K562 (cell line): ENCODE data around the gene KLRD1. TPM values are rescaled to one million over a fixed set of nuclear protein-coding genes. Genes with fewer than 3 reads are reported as not detected.

Experiments used
- ATAC-seq: fragments of 200-7000 bp; cut with Tn5 transposase; 3 replicates; pipeline ENCODE4 v1.9.1; 2020; ENCODE audit warnings: moderate library complexity
- BruUV-seq: library from RNA; stranded (reverse); fragments of 400-500 nt; replicated peaks from 2 replicates; lab custom pipeline; 2021; lab: Mats Ljungman, UMichigan
- CTCF ChIA-PET: fragments of 300-600 bp; formaldehyde crosslinking; extraction: SDS; loops from one replicate; lab custom pipeline; 2021; ENCODE audit warnings: low intra/inter-chr PET ratio; lab: Yijun Ruan, JAX
- POLR2A ChIA-PET: fragments of 300-600, 350-650 bp; sonication (Branson Sonifier 250); formaldehyde crosslinking; extraction: SDS; loops from one replicate; lab custom pipeline; 2021; ENCODE audit warnings: antibody characterized with exemption, inconsistent platforms; lab: Yijun Ruan, JAX
- DNase-seq, 4 experiments: peaks; one replicate each; pipeline versions ENCODE4 v3.0.0 to v3.0.0-alpha.2; 2011 to 2018; ENCODE audit warnings: low spot score in 3 of 4, mixed read lengths in 3 of 4; ENCODE audit errors: extremely low read depth in 1 of 4
- FAIRE-seq: peaks from 2 replicates; lab custom pipeline; 2011; peaks lifted over from hg19 to GRCh38; lab: Jason Lieb, UNC
- H2AFZ ChIP-seq: 2 replicates; pipeline ENCODE4 v1.6.0; 2011; ENCODE audit warnings: low read depth, low read length, control low read depth, inconsistent platforms
- H3K27ac ChIP-seq: fragments of 200-600 bp; 3 replicates; pipeline ENCODE4 v1.8.0; 2011; ENCODE audit warnings: low read depth, mild to moderate bottlenecking, control low read depth, inconsistent platforms, low read length, moderate library complexity, mixed read lengths; ENCODE audit errors: extremely low read depth
- H3K27me3 ChIP-seq, 2 experiments: fragments of 300-600 bp in 1 of 2; 2 replicates in 1 of 2; 3 replicates in 1 of 2; pipeline versions ENCODE4 v1.6.0 to v1.8.0; 2011; ENCODE audit warnings: inconsistent platforms in 2 of 2, low read length in 2 of 2, mild to moderate bottlenecking in 1 of 2, mixed read lengths in 1 of 2, moderate library complexity in 1 of 2; ENCODE audit not compliant: control insufficient read depth in 2 of 2, insufficient read depth in 2 of 2
- H3K36me3 ChIP-seq: fragments of 300-600 bp; 3 replicates; pipeline ENCODE4 v1.8.0; 2011; ENCODE audit warnings: mild to moderate bottlenecking, low read length, inconsistent platforms; ENCODE audit not compliant: control insufficient read depth, insufficient read depth
- H3K4me1 ChIP-seq, 2 experiments: fragments of 200-600 bp in 1 of 2; replicated peaks in 1 of 2; 2 replicates in 1 of 2; 3 replicates in 1 of 2; pipeline versions ENCODE4 v1.5.1 to v1.8.0; 2011; ENCODE audit warnings: inconsistent platforms in 2 of 2, low read length in 2 of 2, mild to moderate bottlenecking in 1 of 2, mixed read lengths in 1 of 2, moderate library complexity in 1 of 2; ENCODE audit not compliant: control insufficient read depth in 2 of 2, insufficient read depth in 2 of 2
- H3K4me2 ChIP-seq: 2 replicates; pipeline ENCODE4 v1.6.1; 2011; ENCODE audit warnings: low read length, control low read depth, inconsistent platforms, mixed read lengths; ENCODE audit not compliant: insufficient read depth
- H3K4me3 ChIP-seq: fragments of 200-600 bp; sonication (generic), shearing (Covaris generic); 2 replicates; pipeline ENCODE4 v1.5.1; 2016; ENCODE audit warnings: control low read depth, inconsistent platforms
- H3K79me2 ChIP-seq: fragments of 200-600 bp; 3 replicates; pipeline ENCODE4 v1.8.0; 2011; ENCODE audit warnings: low read length, inconsistent platforms; ENCODE audit not compliant: control insufficient read depth, insufficient read depth
- H3K9ac ChIP-seq, 2 experiments: 2 replicates each; pipeline versions ENCODE4 v1.6.0 to v1.6.1; 2011; ENCODE audit warnings: low read depth in 2 of 2, low read length in 2 of 2, control low read depth in 1 of 2, inconsistent platforms in 1 of 2, mild to moderate bottlenecking in 1 of 2, mixed read lengths in 1 of 2; ENCODE audit not compliant: insufficient read depth in 1 of 2
- H3K9me1 ChIP-seq: one replicate; pipeline ENCODE4 v1.6.0; 2011; ENCODE audit warnings: inconsistent platforms, mild to moderate bottlenecking, low read length, moderate library complexity; ENCODE audit not compliant: control insufficient read depth, insufficient read depth
- H3K9me3 ChIP-seq: replicated peaks from 2 replicates; pipeline ENCODE4 v1.5.1; 2011; ENCODE audit warnings: low read depth, low read length, inconsistent platforms; ENCODE audit not compliant: control insufficient read depth, insufficient read depth
- H4K20me1 ChIP-seq: replicated peaks from 2 replicates; pipeline ENCODE4 v1.6.1; 2011; ENCODE audit warnings: low read length, inconsistent platforms, mixed read lengths; ENCODE audit not compliant: control insufficient read depth, insufficient read depth
- BMI1 ChIP-seq: fragments of 150-350 bp; IDR thresholded peaks from 2 replicates; pipeline ENCODE4 v1.6.1; 2014; ENCODE audit warnings: low read length
- HDAC2 ChIP-seq: fragments of 450-650 bp; IDR thresholded peaks from 2 replicates; pipeline ENCODE4 v1.6.1; 2016; ENCODE audit warnings: mild to moderate bottlenecking
- HDGF ChIP-seq: fragments of 450-650 bp; IDR thresholded peaks from 2 replicates; pipeline ENCODE4 v1.6.1; 2016
- JUN ChIP-seq, 2 experiments: sonication (generic) in 1 of 2; formaldehyde crosslinking in 1 of 2; IDR thresholded peaks; 2 replicates each; pipeline versions ENCODE4 v1.6.1 to v1.8.0; 2012 to 2022; ENCODE audit warnings: borderline replicate concordance in 2 of 2, mild to moderate bottlenecking in 2 of 2, improper control_type of control experiment in 1 of 2, low read depth in 1 of 2, low read length in 1 of 2, missing genetic modification reagents in 1 of 2
- SRSF3 ChIP-seq: fragments of 200-400 bp; formaldehyde crosslinking; IDR thresholded peaks from 2 replicates; pipeline ENCODE4 v1.6.1; 2016; ENCODE audit warnings: mild to moderate bottlenecking, low read length, moderate library complexity; ENCODE audit not compliant: insufficient read depth
- ZNF785 ChIP-seq: fragments of 250-450 bp; sonication (Bioruptor Pico); IDR thresholded peaks from 2 replicates; pipeline ENCODE4 v1.4.0; 2020; ENCODE audit warnings: mild to moderate bottlenecking
- ZSCAN32 ChIP-seq: fragments of 450-650 bp; formaldehyde crosslinking; IDR thresholded peaks from 2 replicates; pipeline ENCODE4 v1.4.0; 2020; ENCODE audit warnings: mild to moderate bottlenecking, moderate library complexity
- WGBS: fragments of 100-300 bp; shearing (Covaris generic); methylation state at CpG from one replicate; pipeline ENCODE4 v1.1.6; 2016; ENCODE audit warnings: low coverage, mixed read lengths; ENCODE audit not compliant: insufficient coverage; ENCODE audit errors: missing lambda C conversion rate; 5-methylcytosine and 5-hydroxymethylcytosine counted together
- in situ Hi-C: fragments of 300-500 bp; cut with MboI; formaldehyde crosslinking; loops from 4 replicates; pipeline ENCODE4 v1.15.0; 2018; ENCODE audit warnings: inconsistent platforms, mixed read lengths
- intact Hi-C: fragments of 100-400 bp; cut with micrococcal nuclease; formaldehyde crosslinking; loops from 2 replicates; pipeline ENCODE4 v1.14.2; 2022
- polyA plus RNA-seq, 8 experiments: library from polyadenylated mRNA; depleted of rRNA in 4 of 8; stranded (reverse) in 5 of 8; unstranded in 3 of 8; fragments of >200 nt; fragmentation: Nextera tagmentation in 2 of 8; fragmentation: Illumina TruSeq in 1 of 8; extraction: Ambion mirVana in 2 of 8; extraction: Trizol in 1 of 8; gene quantifications; 2 replicates each; pipeline versions ENCODE4 v1.2.1 to v1.2.3, GENCODE V29; 2011 to 2014; ENCODE audit warnings: inconsistent platforms in 1 of 8, missing spikeins in 1 of 8
- total RNA-seq, 7 experiments: library from RNA; depleted of rRNA in 6 of 7; stranded (reverse); fragments of >200 nt in 6 of 7; fragmentation: Illumina TruSeq in 2 of 7; extraction: Trizol in 2 of 7; gene quantifications; 2 replicates each; pipeline versions ENCODE4 v1.2.1 to v1.2.3, GENCODE V29; 2011 to 2021; ENCODE audit warnings: low replicate concordance in 1 of 7
- TF ChIP-seq, protein P1 (sequence below): fragments of 450-650 bp; IDR thresholded peaks from 2 replicates; pipeline ENCODE4 v1.6.1; 2014; ENCODE audit warnings: low read depth, mild to moderate bottlenecking, moderate library complexity, borderline replicate concordance
- TF ChIP-seq, protein P2 (sequence below): sonication (generic); formaldehyde crosslinking; IDR thresholded peaks from 2 replicates; pipeline ENCODE4 v1.8.0; 2022; ENCODE audit warnings: mild to moderate bottlenecking, low read depth, missing genetic modification reagents
- TF ChIP-seq, protein P3 (sequence below): fragments of 250-450 bp; sonication (Bioruptor Pico); IDR thresholded peaks from 2 replicates; pipeline ENCODE4 v1.9.0; 2021; ENCODE audit warnings: mild to moderate bottlenecking
- TF ChIP-seq, protein P4 (sequence below): fragments of 250-450 bp; sonication (Bioruptor Pico); IDR thresholded peaks from 2 replicates; pipeline ENCODE4 v1.6.1; 2021; ENCODE audit warnings: mild to moderate bottlenecking
- TF ChIP-seq, protein P5 (sequence below): fragments of 250-450 bp; sonication (Bioruptor Pico); IDR thresholded peaks from 2 replicates; pipeline ENCODE4 v1.4.0; 2020; ENCODE audit warnings: mild to moderate bottlenecking, moderate library complexity, borderline replicate concordance
- TF ChIP-seq, protein P6 (sequence below): fragments of 450-650 bp; conservative IDR thresholded peaks from 2 replicates; pipeline ENCODE4 v1.6.1; 2016; ENCODE audit warnings: missing genetic modification characterization, low read depth, mild to moderate bottlenecking, control low read depth, missing compliant biosample characterization

Gene KLRD1
- total and polyA plus RNA-seq, 9 of the 15 experiments (the other 6 are each of a cell fraction or from before 2014, with no cell fraction given) = not detected

DNA sequence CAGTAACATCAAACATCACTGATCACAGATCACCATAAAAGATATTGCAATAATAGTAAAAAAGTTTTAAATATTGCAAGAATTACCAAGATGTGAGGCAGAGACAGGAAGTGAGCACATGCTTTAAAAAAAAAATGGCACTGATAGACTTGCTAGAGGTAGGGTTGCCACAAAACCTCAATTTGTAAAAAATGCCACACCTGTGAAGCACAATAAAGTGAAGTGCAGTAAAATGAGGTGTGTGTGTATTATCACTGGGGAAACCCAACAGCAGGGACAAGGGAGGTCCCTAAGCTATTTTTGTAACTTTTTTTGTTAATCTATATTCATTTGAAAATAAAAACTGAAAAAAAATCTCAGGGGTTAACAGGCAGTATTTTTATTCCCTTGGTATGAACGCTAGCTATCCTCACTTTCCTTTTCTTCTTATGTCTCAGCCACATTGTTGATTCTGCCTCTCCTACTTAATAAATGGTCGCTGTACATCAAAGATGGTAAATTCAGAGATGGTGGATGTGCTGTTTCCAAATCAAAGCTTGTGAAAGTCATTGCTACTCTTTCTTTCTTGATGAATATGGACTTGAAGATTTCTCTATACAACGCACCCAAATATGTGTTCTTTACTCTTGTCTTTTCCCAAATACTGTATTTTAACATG is 14.0 kb upstream of the KLRD1 start:
- intact Hi-C loops (no loop called here), in situ Hi-C loops (no loop called here)
- no peak overlapping the region for H3K4me3 ChIP-seq
- H3K9ac ChIP-seq = no peak overlapping the region
- no peaks in the 10 kb centered on the region for H3K9me1 ChIP-seq
- no peaks in the 10 kb centered on the region for H3K9me3 ChIP-seq
- no peak overlapping the region for H2AFZ ChIP-seq
- no peak for ATAC-seq
- no peak for FAIRE-seq
- H3K27ac ChIP-seq = no peak overlapping the region
- CTCF ChIA-PET = interaction anchor here (0.6 kb wide), 1 partner anchor 10 kb away, joined by 3 read pairs; no protein-coding TSS in a partner anchor
- no peaks in the 10 kb centered on the region for H3K36me3 ChIP-seq
- H3K79me2 ChIP-seq = no peaks in the 10 kb centered on the region
- no peaks in the 10 kb centered on the region; a peak in 1 of 5 replicates for H3K27me3 ChIP-seq
- POLR2A ChIA-PET = no interaction called here
- DNase-seq = no peak
- WGBS = 3% methylated on average over 3 of the region's 3 CpGs
- no peak overlapping the region for H3K4me2 ChIP-seq
- no peaks in the 10 kb centered on the region for H3K4me1 ChIP-seq
- no peaks in the 10 kb centered on the region for H4K20me1 ChIP-seq
- no TSS peak for BruUV-seq
- TF ChIP-seq, protein P1, sequence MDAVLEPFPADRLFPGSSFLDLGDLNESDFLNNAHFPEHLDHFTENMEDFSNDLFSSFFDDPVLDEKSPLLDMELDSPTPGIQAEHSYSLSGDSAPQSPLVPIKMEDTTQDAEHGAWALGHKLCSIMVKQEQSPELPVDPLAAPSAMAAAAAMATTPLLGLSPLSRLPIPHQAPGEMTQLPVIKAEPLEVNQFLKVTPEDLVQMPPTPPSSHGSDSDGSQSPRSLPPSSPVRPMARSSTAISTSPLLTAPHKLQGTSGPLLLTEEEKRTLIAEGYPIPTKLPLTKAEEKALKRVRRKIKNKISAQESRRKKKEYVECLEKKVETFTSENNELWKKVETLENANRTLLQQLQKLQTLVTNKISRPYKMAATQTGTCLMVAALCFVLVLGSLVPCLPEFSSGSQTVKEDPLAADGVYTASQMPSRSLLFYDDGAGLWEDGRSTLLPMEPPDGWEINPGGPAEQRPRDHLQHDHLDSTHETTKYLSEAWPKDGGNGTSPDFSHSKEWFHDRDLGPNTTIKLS = no peak
- TF ChIP-seq HDAC2 = no peak
- TF ChIP-seq, protein P2, sequence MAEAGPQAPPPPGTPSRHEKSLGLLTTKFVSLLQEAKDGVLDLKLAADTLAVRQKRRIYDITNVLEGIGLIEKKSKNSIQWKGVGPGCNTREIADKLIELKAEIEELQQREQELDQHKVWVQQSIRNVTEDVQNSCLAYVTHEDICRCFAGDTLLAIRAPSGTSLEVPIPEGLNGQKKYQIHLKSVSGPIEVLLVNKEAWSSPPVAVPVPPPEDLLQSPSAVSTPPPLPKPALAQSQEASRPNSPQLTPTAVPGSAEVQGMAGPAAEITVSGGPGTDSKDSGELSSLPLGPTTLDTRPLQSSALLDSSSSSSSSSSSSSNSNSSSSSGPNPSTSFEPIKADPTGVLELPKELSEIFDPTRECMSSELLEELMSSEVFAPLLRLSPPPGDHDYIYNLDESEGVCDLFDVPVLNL (CRISPR knock-in tag) = no peak
- TF ChIP-seq HDGF = no peak
- no peak for TF ChIP-seq ZSCAN32 (CRISPR knock-in tag)
- no peak for TF ChIP-seq BMI1
- no peak for TF ChIP-seq SRSF3
- TF ChIP-seq, protein P3, sequence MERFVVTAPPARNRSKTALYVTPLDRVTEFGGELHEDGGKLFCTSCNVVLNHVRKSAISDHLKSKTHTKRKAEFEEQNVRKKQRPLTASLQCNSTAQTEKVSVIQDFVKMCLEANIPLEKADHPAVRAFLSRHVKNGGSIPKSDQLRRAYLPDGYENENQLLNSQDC (CRISPR knock-in tag) = no peak
- TF ChIP-seq, protein P4, sequence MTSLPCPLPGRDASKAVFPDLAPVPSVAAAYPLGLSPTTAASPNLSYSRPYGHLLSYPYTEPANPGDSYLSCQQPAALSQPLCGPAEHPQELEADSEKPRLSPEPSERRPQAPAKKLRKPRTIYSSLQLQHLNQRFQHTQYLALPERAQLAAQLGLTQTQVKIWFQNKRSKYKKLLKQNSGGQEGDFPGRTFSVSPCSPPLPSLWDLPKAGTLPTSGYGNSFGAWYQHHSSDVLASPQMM (CRISPR knock-in tag) = no peak
- no peak for TF ChIP-seq JUN (IDR thresholded peaks at IDR 0.05; ENCODE audit: borderline replicate concordance, low read depth, low read length)
- no peak for TF ChIP-seq JUN (CRISPR knock-in tag; IDR thresholded peaks at IDR 0.05; ENCODE audit: borderline replicate concordance)
- TF ChIP-seq, protein P5, sequence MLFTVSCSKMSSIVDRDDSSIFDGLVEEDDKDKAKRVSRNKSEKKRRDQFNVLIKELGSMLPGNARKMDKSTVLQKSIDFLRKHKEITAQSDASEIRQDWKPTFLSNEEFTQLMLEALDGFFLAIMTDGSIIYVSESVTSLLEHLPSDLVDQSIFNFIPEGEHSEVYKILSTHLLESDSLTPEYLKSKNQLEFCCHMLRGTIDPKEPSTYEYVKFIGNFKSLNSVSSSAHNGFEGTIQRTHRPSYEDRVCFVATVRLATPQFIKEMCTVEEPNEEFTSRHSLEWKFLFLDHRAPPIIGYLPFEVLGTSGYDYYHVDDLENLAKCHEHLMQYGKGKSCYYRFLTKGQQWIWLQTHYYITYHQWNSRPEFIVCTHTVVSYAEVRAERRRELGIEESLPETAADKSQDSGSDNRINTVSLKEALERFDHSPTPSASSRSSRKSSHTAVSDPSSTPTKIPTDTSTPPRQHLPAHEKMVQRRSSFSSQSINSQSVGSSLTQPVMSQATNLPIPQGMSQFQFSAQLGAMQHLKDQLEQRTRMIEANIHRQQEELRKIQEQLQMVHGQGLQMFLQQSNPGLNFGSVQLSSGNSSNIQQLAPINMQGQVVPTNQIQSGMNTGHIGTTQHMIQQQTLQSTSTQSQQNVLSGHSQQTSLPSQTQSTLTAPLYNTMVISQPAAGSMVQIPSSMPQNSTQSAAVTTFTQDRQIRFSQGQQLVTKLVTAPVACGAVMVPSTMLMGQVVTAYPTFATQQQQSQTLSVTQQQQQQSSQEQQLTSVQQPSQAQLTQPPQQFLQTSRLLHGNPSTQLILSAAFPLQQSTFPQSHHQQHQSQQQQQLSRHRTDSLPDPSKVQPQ (CRISPR knock-in tag) = no peak
- TF ChIP-seq ZNF785 (CRISPR knock-in tag) = no peak
- TF ChIP-seq, protein P6, sequence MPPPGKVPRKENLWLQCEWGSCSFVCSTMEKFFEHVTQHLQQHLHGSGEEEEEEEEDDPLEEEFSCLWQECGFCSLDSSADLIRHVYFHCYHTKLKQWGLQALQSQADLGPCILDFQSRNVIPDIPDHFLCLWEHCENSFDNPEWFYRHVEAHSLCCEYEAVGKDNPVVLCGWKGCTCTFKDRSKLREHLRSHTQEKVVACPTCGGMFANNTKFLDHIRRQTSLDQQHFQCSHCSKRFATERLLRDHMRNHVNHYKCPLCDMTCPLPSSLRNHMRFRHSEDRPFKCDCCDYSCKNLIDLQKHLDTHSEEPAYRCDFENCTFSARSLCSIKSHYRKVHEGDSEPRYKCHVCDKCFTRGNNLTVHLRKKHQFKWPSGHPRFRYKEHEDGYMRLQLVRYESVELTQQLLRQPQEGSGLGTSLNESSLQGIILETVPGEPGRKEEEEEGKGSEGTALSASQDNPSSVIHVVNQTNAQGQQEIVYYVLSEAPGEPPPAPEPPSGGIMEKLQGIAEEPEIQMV (tag) = no peak
